SK-N-SH (cell line): Measurements from ENCODE around the gene WWOX. TPM values are rescaled to one million over a fixed set of nuclear protein-coding genes. Genes with fewer than 3 reads are reported as not detected.

Experiments used
- CTCF ChIA-PET: fragments of 300-600, 350-600 bp; formaldehyde crosslinking; extraction: SDS; loops from one replicate; lab custom pipeline; 2021; lab: Yijun Ruan, JAX
- POLR2A ChIA-PET: fragments of 350-600 bp; sonication (Branson Sonifier 250); formaldehyde crosslinking; extraction: SDS; loops from one replicate; lab custom pipeline; 2020; ENCODE audit warnings: antibody characterized with exemption, inconsistent platforms; lab: Yijun Ruan, JAX
- DNase-seq: peaks from one replicate; pipeline ENCODE4 v3.0.0; 2012
- H2AFZ ChIP-seq: fragments of 200-600 bp; sonication (generic); 2 replicates; pipeline ENCODE4 v1.8.1; 2016; ENCODE audit warnings: antibody characterized with exemption, mild to moderate bottlenecking, low read depth
- H3F3A ChIP-seq: fragments of 200-600 bp; sonication (generic); replicated peaks from 2 replicates; pipeline ENCODE3; 2016; ENCODE audit warnings: antibody characterized with exemption, mild to moderate bottlenecking; ENCODE audit not compliant: insufficient read depth
- H3K27ac ChIP-seq, 2 experiments: fragments of 200-500 bp in 1 of 2; fragments of 200-600 bp in 1 of 2; sonication (Bioruptor generic) in 1 of 2; sonication (generic), shearing (Covaris generic) in 1 of 2; 2 replicates each; pipeline versions ENCODE4 v1.5.1 to v1.6.1; 2014 to 2016; ENCODE audit warnings: low read depth in 2 of 2, inconsistent platforms in 1 of 2, low read length in 1 of 2, mild to moderate bottlenecking in 1 of 2, mixed read lengths in 1 of 2
- H3K27me3 ChIP-seq: fragments of 200-600 bp; sonication (generic), shearing (Covaris generic); 2 replicates; pipeline ENCODE4 v1.6.1; 2016; ENCODE audit warnings: mixed run types; ENCODE audit not compliant: insufficient read depth
- H3K36me3 ChIP-seq, 2 experiments: fragments of 200-500 bp in 1 of 2; fragments of 200-600 bp in 1 of 2; sonication (Bioruptor generic) in 1 of 2; sonication (generic) in 1 of 2; replicated peaks in 1 of 2; 2 replicates each; pipeline versions ENCODE3 to v1.5.1; 2014 to 2016; ENCODE audit warnings: low read length in 1 of 2, mild to moderate bottlenecking in 1 of 2; ENCODE audit not compliant: insufficient read depth in 2 of 2, control insufficient read depth in 1 of 2
- H3K4me1 ChIP-seq, 2 experiments: fragments of 200-500 bp in 1 of 2; fragments of 200-600 bp in 1 of 2; sonication (Bioruptor generic) in 1 of 2; sonication (generic), shearing (Covaris generic) in 1 of 2; 2 replicates each; pipeline versions ENCODE4 v1.5.1 to v1.6.1; 2014 to 2016; ENCODE audit warnings: low read depth in 1 of 2, low read length in 1 of 2, mixed run types in 1 of 2; ENCODE audit not compliant: insufficient read depth in 2 of 2, control insufficient read depth in 1 of 2
- H3K4me2 ChIP-seq: fragments of 200-600 bp; sonication (generic), shearing (Covaris generic); 2 replicates; pipeline ENCODE4 v1.6.1; 2017; ENCODE audit warnings: mixed run types
- H3K4me3 ChIP-seq, 2 experiments: fragments of 200-500 bp in 1 of 2; fragments of 200-600 bp in 1 of 2; sonication (Bioruptor generic) in 1 of 2; sonication (generic), shearing (Covaris generic) in 1 of 2; 2 replicates each; pipeline versions ENCODE4 v1.5.1 to v1.8.1; 2014 to 2016; ENCODE audit warnings: low read depth in 2 of 2, inconsistent platforms in 1 of 2, low read length in 1 of 2, mild to moderate bottlenecking in 1 of 2, mixed read lengths in 1 of 2, moderate library complexity in 1 of 2
- H3K79me2 ChIP-seq: fragments of 200-600 bp; sonication (generic); 2 replicates; pipeline ENCODE4 v1.8.1; 2017; ENCODE audit warnings: mild to moderate bottlenecking; ENCODE audit not compliant: insufficient read depth
- H3K9ac ChIP-seq: fragments of 200-600 bp; sonication (generic); 2 replicates; pipeline ENCODE4 v1.6.1; 2017; ENCODE audit warnings: mixed run types
- H3K9me2 ChIP-seq: fragments of 200-600 bp; sonication (generic); 2 replicates; pipeline ENCODE4 v1.6.1; 2017; ENCODE audit warnings: mixed run types
- H3K9me3 ChIP-seq: fragments of 200-600 bp; sonication (generic); 2 replicates; pipeline ENCODE4 v1.6.1; 2017; ENCODE audit warnings: mixed run types, mild to moderate bottlenecking, moderate library complexity
- H4K20me1 ChIP-seq: fragments of 200-600 bp; sonication (generic); 2 replicates; pipeline ENCODE4 v1.6.1; 2017; ENCODE audit warnings: mild to moderate bottlenecking, mixed run types; ENCODE audit not compliant: insufficient read depth
- CHD2 ChIP-seq: fragments of 150-350 bp; IDR thresholded peaks from 2 replicates; pipeline ENCODE4 v1.6.1; 2018; ENCODE audit warnings: low read length; ENCODE audit not compliant: partially characterized antibody
- ELF1 ChIP-seq: IDR thresholded peaks from 2 replicates; pipeline ENCODE4 v1.4.0; 2012
- EP300 ChIP-seq, 2 experiments: IDR thresholded peaks; 2 replicates each; pipeline versions ENCODE4 v1.4.0 to v1.6.1; 2012; ENCODE audit warnings: borderline replicate concordance in 1 of 2, low read depth in 1 of 2, low read length in 1 of 2
- EZH2phosphoT487 ChIP-seq: fragments of 200-600 bp; sonication (generic); IDR thresholded peaks from 2 replicates; pipeline ENCODE4 v1.6.1; 2017; ENCODE audit warnings: low read depth, mixed run types, mild to moderate bottlenecking, antibody characterized with exemption, moderate library complexity, borderline replicate concordance
- JUND ChIP-seq: IDR thresholded peaks from 2 replicates; pipeline ENCODE4 v1.4.0; 2012
- MXI1 ChIP-seq: IDR thresholded peaks from 2 replicates; pipeline ENCODE4 v1.6.1; 2012; ENCODE audit warnings: mild to moderate bottlenecking, low read depth, low read length, improper control_type of control experiment
- NFIC ChIP-seq: IDR thresholded peaks from 2 replicates; pipeline ENCODE4 v1.4.0; 2012; ENCODE audit warnings: borderline replicate concordance
- SMC3 ChIP-seq: IDR thresholded peaks from 2 replicates; pipeline ENCODE4 v1.6.1; 2012; ENCODE audit warnings: low read depth, low read length, improper control_type of control experiment
- TCF12 ChIP-seq: IDR thresholded peaks from 2 replicates; pipeline ENCODE4 v1.4.0; 2012
- USF1 ChIP-seq: IDR thresholded peaks from 2 replicates; pipeline ENCODE4 v1.4.0; 2012; ENCODE audit warnings: low read depth, borderline replicate concordance
- ZBTB33 ChIP-seq: IDR thresholded peaks from 2 replicates; pipeline ENCODE4 v1.4.0; 2012; ENCODE audit warnings: low read depth, borderline replicate concordance
- WGBS: methylation state at CpG from one replicate; pipeline ENCODE4 v1.1.6; 2017; ENCODE audit warnings: low lambda C conversion rate; 5-methylcytosine and 5-hydroxymethylcytosine counted together
- polyA plus RNA-seq, 3 experiments: library from polyadenylated mRNA; depleted of rRNA; stranded (reverse); fragments of >200 nt; gene quantifications; 2 replicates each; pipeline ENCODE4 v1.2.3, GENCODE V29; 2012
- TF ChIP-seq, protein P1 (sequence below): fragments of 200-600 bp; sonication (generic); IDR thresholded peaks from 2 replicates; pipeline ENCODE4 v1.6.1; 2017; ENCODE audit warnings: antibody characterized with exemption, mild to moderate bottlenecking, moderate library complexity

The WWOX gene
- polyA plus RNA-seq, 1 of the 3 experiments (the other 2 are of a cell fraction) = 10.8 TPM

GRCh38 chr16:78742501-78743283 lies 643.2 kb downstream of the WWOX start:
- CTCF ChIA-PET = no interaction called here
- Histone ChIP-seq H3K9me2 (no peaks in the 10 kb centered on the region), H3K79me2 (no peaks in the 10 kb centered on the region), H3F3A (no peaks in the 10 kb centered on the region), H3K4me3 (no peak overlapping the region)
- no peak for TF ChIP-seq ZBTB33
- TF ChIP-seq USF1 = no peak
- no peak for TF ChIP-seq ELF1
- no peak for TF ChIP-seq EZH2phosphoT487
- TF ChIP-seq NFIC = no peak
- TF ChIP-seq EP300 (IDR thresholded peaks at IDR 0.05; ENCODE audit: borderline replicate concordance in 1 of 2, low read depth in 1 of 2, low read length in 1 of 2) = no peak
- TF ChIP-seq JUND = no peak
- TF ChIP-seq SMC3 = no peak
- no peak for TF ChIP-seq CHD2
- TF ChIP-seq TCF12 = no peak
- TF ChIP-seq, all 33 proteins: peak for 0
- H3K4me2 ChIP-seq = no peak overlapping the region
- 73% methylated on average over 21 of the region's 21 CpGs for WGBS
- no peak overlapping the region for H3K9ac ChIP-seq
- H3K36me3 ChIP-seq = no peaks in the 10 kb centered on the region
- POLR2A ChIA-PET = no interaction called here
- no peak for DNase-seq
- no peak overlapping the region for H2AFZ ChIP-seq
- no peaks in the 10 kb centered on the region for H3K4me1 ChIP-seq
- no peaks in the 10 kb centered on the region for H4K20me1 ChIP-seq
- H3K9me3 ChIP-seq = no peaks in the 10 kb centered on the region
- no peak overlapping the region for H3K27ac ChIP-seq
- no peaks in the 10 kb centered on the region for H3K27me3 ChIP-seq

DNA sequence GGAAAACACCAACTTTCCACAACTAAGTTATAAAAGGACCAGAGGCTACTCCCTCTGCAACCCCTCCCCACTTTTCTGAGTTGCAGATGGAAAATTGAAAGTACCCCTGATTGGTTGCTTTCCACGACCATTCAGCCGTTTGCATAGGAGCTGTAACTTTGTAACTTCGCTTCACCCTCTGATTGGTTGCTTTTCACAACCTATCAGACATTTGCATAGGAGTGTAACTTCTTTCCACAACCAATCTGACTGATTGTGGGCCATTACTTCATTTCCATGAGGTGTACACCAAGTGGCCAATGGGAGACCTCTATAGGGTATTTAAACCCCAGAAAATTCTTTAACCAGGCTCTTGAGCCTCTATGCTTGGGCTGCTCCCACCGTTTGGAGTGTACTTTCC lies 644.1 kb downstream of the WWOX start:
- ChIA-PET POLR2A (no interaction called here), CTCF (no interaction called here)
- H3K9me2 ChIP-seq = no peaks in the 10 kb centered on the region
- no peak overlapping the region for H3K27ac ChIP-seq
- DNase-seq = no peak
- no peak overlapping the region for H2AFZ ChIP-seq
- no peaks in the 10 kb centered on the region for H3K27me3 ChIP-seq
- H3K4me1 ChIP-seq = peaks cover 0 to 7% of the 10 kb centered on the region in 2 experiments; a peak in 1 of 4 replicates
- no peaks in the 10 kb centered on the region for H3K79me2 ChIP-seq
- H3F3A ChIP-seq = no peaks in the 10 kb centered on the region
- no peaks in the 10 kb centered on the region for H3K9me3 ChIP-seq
- WGBS = 44% methylated on average over 4 of the region's 4 CpGs
- H4K20me1 ChIP-seq = no peaks in the 10 kb centered on the region
- TF ChIP-seq TCF12 = no peak
- no peak for TF ChIP-seq MXI1
- no peak for TF ChIP-seq EP300 (IDR thresholded peaks at IDR 0.05; ENCODE audit: borderline replicate concordance in 1 of 2, low read depth in 1 of 2, low read length in 1 of 2)
- TF ChIP-seq, protein P1, sequence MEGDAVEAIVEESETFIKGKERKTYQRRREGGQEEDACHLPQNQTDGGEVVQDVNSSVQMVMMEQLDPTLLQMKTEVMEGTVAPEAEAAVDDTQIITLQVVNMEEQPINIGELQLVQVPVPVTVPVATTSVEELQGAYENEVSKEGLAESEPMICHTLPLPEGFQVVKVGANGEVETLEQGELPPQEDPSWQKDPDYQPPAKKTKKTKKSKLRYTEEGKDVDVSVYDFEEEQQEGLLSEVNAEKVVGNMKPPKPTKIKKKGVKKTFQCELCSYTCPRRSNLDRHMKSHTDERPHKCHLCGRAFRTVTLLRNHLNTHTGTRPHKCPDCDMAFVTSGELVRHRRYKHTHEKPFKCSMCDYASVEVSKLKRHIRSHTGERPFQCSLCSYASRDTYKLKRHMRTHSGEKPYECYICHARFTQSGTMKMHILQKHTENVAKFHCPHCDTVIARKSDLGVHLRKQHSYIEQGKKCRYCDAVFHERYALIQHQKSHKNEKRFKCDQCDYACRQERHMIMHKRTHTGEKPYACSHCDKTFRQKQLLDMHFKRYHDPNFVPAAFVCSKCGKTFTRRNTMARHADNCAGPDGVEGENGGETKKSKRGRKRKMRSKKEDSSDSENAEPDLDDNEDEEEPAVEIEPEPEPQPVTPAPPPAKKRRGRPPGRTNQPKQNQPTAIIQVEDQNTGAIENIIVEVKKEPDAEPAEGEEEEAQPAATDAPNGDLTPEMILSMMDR = no peak
- H3K36me3 ChIP-seq = no peaks in the 10 kb centered on the region
- H3K9ac ChIP-seq = no peak overlapping the region
- H3K4me3 ChIP-seq = no peak overlapping the region
- no peak overlapping the region for H3K4me2 ChIP-seq
